ENCODE results near the gene UMOD. TPM values are rescaled to one million over a fixed set of nuclear protein-coding genes. Genes with fewer than 3 reads are reported as not detected.

Gene UMOD
- total and polyA plus RNA-seq, 2 donors (not counting 3 experiments of a cell fraction or from before 2014, with no cell fraction given), result not detected

GRCh38 chr16:20353379-20353778 lies 864 bp upstream of the UMOD start:
- dilution Hi-C loops (cut with MboI; ENCODE audit: extremely low pct_ligation_motif_present, low sequenced_read_pairs), result no loop called here
- no peak overlapping the region for H2AFZ ChIP-seq (ENCODE audit: low read depth, low read length)
- no TSS peak for BruUV-seq (replicated peaks)
- H3K36me3 ChIP-seq (ENCODE audit: control insufficient read depth in 2 of 2, extremely low read depth in 1 of 2, insufficient read depth in 2 of 2, low read length in 2 of 2), result no peaks in the 10 kb centered on the region
- intact Hi-C loops (cut with micrococcal nuclease), result no loop called here
- FAIRE-seq, result no peak
- no peaks in the 10 kb centered on the region for H3K4me1 ChIP-seq (ENCODE audit: control insufficient read depth, extremely low read depth, insufficient read depth, low read length)
- POLR2A ChIA-PET, result no interaction called here
- H3K4me2 ChIP-seq (ENCODE audit: insufficient read depth, low read length), result no peak overlapping the region
- no peaks in the 10 kb centered on the region for H3K9me3 ChIP-seq (replicated peaks; ENCODE audit: control insufficient read depth, insufficient read depth, low read length)
- H3K9ac ChIP-seq (replicated peaks; ENCODE audit: extremely low read depth, insufficient read depth, low read length), result no peak overlapping the region
- no peak overlapping the region for H3K4me3 ChIP-seq (replicated peaks in 1 of 3; ENCODE audit: insufficient read depth in 1 of 3, low read depth in 1 of 3, low read length in 3 of 3)
- CTCF ChIA-PET, result no interaction called here
- TF ChIP-seq CTCF (IDR thresholded peaks at IDR 0.05; ENCODE audit: extremely low read depth in 1 of 2, insufficient read depth in 1 of 2, low read depth in 1 of 2, low read length in 2 of 2), result no peak
- no peak for TF ChIP-seq MYC (IDR thresholded peaks at IDR 0.05; ENCODE audit: low read depth, low read length)
- no peak for TF ChIP-seq JUN (IDR thresholded peaks at IDR 0.05; ENCODE audit: borderline replicate concordance, insufficient read depth, insufficient read length, low read depth)
- TF ChIP-seq EZH2 (IDR thresholded peaks at IDR 0.05; ENCODE audit: borderline replicate concordance, low read depth, low read length, severe bottlenecking), result no peak
- TF ChIP-seq MAX (IDR thresholded peaks at IDR 0.05; ENCODE audit: insufficient read depth, insufficient read length), result no peak
- TF ChIP-seq FOS (IDR thresholded peaks at IDR 0.05; ENCODE audit: borderline replicate concordance, insufficient read depth, low read length), result no peak
- no peak for TF ChIP-seq POLR2AphosphoS5 (IDR thresholded peaks at IDR 0.05; ENCODE audit: insufficient read depth, low read depth, low read length)
- no peak for TF ChIP-seq POLR2A (IDR thresholded peaks at IDR 0.05; ENCODE audit: low read depth, low read length)
- no peak for TF ChIP-seq GATA2 (IDR thresholded peaks at IDR 0.05; ENCODE audit: insufficient read depth, insufficient read length, low read depth, low read length)
- H3K27me3 ChIP-seq (ENCODE audit: control insufficient read depth in 2 of 2, insufficient read depth in 2 of 2, low read length in 2 of 2), result no peaks in the 10 kb centered on the region
- H3K9me1 ChIP-seq (replicated peaks; ENCODE audit: control insufficient read depth, extremely low read depth, insufficient read depth, low read length), result no peaks in the 10 kb centered on the region
- DNase-seq (ENCODE audit: low read depth, low spot score), result no peak
- H3K27ac ChIP-seq (ENCODE audit: insufficient read depth, low read depth, low read length), result no peak overlapping the region
- H3K79me2 ChIP-seq (ENCODE audit: control insufficient read depth, insufficient read depth, low read length), result no peaks in the 10 kb centered on the region
- no peaks in the 10 kb centered on the region for H4K20me1 ChIP-seq (replicated peaks; ENCODE audit: control insufficient read depth, extremely low read depth, insufficient read depth, low read length)
